HG03039 (cell line): ENCODE results near the gene KRT9.
"Not testable (repeated sequence)": the region's sequence is repeated elsewhere in the genome, so short reads cannot be mapped to it uniquely, and the experiment has no call there.

ENCODE experiments used
- ATAC-seq: cut with Tn5 transposase; IDR thresholded peaks from one replicate; pipeline ENCODE4 v1.9.1; 2021; ENCODE audit warnings: mild to moderate bottlenecking, moderate library complexity; ENCODE audit not compliant: unreplicated experiment

KRT9 gene

DNA sequence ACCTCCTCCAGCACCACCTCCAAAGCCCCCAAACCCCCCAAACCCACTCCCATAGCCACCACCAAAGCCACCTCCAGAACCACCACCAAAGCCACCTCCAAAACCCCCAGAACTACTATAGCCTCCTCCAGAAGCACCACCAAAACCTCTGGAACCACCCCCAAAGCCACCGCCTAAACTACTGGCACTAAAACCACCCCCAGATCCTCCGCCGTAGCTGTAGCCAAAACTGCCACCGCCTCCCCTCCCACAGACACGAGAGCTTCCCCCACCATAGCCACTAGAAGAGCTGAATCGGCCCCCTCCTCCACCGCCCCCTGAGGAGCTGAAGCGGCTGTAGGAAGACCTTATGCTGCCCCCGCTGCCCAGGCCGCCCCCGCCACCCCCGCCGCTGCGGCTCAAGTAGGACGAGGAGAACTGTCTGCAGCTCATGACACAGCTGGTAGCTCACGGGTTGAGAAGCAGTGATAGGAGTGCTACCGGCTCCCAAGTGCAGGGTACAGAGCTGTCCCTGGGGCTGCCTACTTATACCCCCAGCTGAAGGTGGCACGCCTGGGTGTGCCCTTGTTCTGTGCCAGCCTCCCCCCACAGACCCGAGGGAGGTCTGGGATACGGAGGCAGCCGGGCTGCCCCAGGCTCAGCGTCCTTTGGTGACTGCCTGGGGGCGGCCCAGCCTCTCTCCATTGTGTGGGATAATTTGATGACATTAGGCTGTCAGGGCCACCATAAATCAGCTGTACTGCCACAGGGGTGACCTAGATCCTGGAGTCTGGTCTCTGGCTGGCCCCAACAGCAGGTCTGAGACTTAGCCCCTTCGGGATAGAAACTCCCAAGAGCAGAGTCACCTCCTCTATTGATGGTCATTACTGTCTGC lies at the start of gene KRT9:
TSS of gene KRT9 (minus strand) at position 499 of the 874 bp plus-strand sequence. CDS start at position 432, 67 bp downstream.
- no peak for ATAC-seq

- ATAC-seq, result not testable (repeated sequence)
Observed at GRCh38 chr17:41621435-41621817, 49.6 kb upstream of the KRT9 start.

DNA sequence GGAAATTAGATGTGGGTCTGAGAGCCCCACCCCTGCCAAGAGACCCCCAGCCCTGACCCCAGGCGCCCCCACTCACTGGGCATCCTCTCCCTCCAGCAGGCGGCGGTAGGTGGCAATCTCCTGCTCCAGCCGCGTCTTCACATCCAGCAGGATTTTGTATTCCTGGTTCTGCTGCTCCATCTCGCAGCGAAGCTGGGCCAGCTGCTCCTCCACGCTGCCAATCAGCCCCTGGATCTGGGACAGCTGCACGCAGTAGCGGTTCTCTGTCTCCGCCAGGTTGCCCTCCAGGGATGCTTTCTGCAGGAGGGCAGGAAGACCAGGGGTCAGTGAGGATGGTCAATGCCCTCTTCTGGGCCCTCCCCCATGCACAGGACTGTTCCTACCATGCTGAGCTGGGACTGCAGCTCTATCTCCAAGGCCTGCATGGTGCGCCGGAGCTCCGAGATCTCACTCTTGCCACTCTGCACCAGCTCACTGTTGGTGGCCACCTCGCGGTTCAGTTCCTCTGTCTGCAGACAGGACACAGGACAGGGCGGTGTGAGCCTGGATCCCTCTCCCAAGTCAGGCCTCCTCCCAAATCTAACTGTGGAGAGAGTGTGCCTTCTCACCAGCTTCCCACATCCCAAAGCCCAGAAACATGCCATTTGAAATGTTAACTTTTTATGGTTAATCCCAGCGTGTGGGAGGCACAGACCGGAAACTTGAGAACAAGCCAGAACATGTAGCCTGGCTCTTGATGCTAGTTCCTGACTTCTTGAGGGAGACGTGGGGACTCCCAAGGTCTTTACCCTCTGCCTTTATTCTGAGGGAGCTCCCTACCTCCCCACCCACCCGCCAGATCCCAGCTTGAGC lies 49.0 kb upstream of the KRT9 start:
- no peak for ATAC-seq

DNA sequence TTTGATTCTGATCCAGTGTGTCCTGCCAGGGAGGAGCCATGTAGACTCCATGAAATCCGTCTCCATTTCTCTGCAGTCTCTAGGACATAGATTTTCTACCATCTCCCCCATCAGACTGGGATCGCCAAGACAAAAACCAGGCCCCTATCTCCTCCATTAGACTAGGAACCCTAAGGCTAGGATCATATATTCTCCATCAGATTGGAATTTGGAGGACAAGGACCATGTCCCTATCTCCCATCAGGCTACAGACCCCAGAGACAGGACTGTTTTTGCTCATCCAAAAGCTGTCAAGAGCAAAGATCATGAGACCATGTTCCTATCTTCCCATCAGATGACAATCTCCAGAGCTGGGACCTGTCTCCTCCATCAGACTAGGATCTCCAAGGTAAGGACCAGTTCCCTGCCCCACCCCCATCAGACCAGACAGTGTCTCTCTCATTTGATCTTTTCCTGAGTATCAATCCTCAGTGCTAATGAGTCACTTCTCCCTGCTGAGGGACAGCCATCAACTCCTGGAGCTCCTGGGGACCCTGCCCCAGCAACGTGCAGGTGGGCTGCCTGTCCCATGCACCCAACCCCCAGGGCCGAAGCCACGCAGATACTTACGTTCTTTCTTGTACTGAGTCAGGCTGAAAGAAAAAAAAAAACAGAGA lies 48.2 kb upstream of the KRT9 start:
- not testable (repeated sequence) for ATAC-seq

GRCh38 chr17:41619036-41619926 lies 47.4 kb upstream of the KRT9 start:
- ATAC-seq, result no peak

GRCh38 chr17:41618341-41619035 lies 46.6 kb upstream of the KRT9 start:
- ATAC-seq, result no peak

DNA sequence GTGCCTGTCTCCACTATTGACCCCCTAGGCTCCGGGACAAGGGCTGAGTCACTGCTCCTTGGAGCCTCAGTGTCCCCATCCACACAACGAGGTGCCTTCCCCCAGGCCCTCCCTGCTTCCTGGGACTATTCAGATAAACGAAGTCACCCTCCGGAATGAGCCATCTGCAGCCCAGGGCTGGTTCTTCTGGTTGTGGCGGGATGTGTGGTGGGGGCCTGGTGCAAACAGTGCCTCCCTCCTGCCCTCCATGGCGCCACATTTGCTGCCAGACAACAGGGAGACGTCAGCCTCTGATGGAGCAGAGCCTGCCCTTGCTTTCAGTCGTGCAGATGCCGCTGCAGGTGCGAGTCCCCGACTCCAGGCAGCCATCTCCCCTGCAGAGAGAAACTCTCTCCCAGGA lies 45.8 kb upstream of the KRT9 start:
- no peak for ATAC-seq

DNA sequence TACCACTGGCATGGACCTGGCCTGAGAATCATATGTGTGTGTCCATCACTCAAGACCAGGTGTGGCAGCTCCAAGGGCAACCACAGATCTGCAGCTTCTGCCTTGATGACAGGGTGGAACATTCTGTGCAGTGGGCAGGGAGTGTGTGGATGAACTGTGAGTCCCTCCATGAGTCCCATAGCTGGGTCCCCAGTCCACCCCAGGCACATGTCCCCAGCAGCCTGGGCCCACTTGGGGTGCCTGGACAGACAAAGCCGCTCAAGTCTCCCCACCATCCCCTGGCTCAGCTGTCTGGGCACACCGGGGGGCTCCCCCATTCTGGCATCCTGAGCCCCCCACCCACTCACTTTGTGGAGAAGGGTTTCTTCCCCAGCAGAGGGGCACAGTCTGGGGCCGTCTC lies 45.3 kb upstream of the KRT9 start:
- ATAC-seq, result no peak

DNA sequence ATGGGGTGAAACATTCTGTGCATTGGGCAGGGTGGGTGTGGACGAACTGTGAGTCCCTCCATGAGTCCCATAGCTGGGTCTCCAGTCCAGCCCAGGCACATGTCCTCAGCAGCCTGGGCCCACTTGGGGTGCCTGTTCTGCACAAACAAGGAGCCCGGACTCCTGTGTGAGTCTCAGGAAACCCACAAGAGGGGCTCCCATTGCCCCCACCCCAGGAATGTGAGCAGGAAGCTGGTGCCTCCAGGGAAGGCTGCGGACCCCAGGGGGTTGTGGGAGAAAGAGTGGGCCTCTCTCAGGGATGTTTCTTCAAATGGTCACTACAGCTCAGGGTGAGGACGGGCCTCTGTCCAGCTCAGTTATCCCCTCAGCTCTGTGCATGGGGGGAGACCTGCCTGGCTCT lies 44.6 kb upstream of the KRT9 start:
- not testable (repeated sequence) for ATAC-seq

- ATAC-seq, result no peak
Observed at GRCh38 chr17:41615454-41615853, 43.6 kb upstream of the KRT9 start.

GRCh38 chr17:41614767-41615166 lies 42.9 kb upstream of the KRT9 start:
- not testable (repeated sequence) for ATAC-seq

- no peak for ATAC-seq
Observed at GRCh38 chr17:41614098-41614497, 42.2 kb upstream of the KRT9 start.

GRCh38 chr17:41613277-41614082 lies 41.6 kb upstream of the KRT9 start:
- no peak for ATAC-seq

GRCh38 chr17:41612376-41613160 lies 40.7 kb upstream of the KRT9 start, which contains the start of gene KRT16:
TSS of gene KRT16 (minus strand) at chr17:41612767. CDS start at chr17:41612688, 79 bp downstream.
- not testable (repeated sequence) for ATAC-seq

DNA sequence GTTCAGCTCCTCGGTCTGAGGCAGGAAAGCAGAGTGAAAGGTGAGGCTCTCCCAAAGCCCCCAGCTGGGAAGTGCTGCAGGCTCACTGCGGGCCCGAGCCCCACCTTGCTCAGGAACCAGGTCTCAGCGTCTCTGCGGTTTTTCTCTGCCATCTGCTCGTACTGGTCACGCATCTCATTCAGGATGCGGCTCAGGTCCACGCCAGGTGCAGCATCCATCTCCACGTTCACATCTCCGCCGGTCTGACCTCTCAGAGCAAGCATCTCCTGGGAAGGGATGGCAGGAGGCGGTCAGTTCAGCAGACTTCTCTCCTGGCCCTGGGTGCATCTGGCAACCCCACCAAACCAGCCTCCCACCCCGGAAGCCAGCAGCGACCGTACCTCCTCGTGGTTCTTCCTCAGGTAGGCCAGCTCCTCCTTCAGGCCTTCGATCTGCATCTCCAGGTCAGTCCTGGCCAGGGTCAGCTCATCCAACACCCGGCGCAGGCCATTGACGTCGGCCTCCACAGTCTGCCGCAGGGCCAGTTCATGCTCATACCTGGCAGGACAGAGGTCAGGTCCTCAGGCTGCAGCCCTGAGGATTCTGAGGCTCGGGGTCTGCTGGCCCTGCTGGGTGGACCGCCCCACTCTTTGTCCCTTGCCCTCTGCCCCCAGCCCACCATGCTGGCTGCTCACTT lies 39.2 kb upstream of the KRT9 start:
- ATAC-seq, result no peak

DNA sequence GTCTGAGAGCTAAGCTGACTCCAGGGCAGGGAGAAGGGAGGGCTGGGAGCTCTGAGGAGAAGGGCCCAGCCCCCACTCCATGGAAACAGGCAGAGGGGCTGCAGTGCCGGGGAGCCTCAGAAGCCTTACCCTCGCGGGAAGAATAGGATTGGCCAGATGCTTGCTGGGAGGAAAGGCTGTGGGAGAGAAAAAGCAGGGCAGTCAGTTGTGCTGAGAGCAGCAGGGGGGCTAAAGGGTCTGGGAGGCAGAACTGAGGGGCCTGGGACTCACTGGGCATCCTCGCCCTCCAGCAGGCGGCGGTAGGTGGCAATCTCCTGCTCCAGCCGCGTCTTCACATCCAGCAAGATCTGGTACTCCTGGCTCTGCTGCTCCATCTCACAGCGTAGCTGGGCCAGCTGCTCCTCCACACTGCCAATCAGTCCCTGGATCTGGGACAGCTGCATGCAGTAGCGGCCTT lies 38.2 kb upstream of the KRT9 start:
- not testable (repeated sequence) for ATAC-seq

DNA sequence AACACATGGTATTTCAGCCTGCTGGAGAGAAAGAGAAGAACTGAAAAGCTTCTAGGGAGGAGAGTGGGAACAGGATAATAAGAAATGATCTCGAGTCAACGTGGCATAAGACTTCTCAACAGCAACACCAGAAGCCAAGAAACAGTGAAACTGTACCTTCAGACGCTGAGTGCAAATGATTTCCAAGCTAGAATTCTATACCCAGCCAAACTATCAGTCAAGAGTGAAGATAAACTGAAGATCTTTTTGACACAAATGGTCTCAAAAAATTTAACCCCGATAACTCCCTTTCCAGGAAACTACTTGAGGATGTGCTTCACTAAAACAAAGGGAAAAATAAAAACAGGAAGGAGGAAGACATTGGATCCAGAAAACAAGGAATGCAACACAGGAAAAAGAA lies 35.1 kb upstream of the KRT9 start:
- not testable (repeated sequence) for ATAC-seq
